ENCODE measurements around the gene FAM200B.
A peak's percentile ranks its signal among the peaks of the same experiment; 100 is the strongest.

The FAM200B gene

GRCh38 chr4:15677507-15677988 lies 4.1 kb upstream of the FAM200B start:
- peaks cover 9 to 27% of the 10 kb centered on the region in 2 donors for H3K4me1 ChIP-seq (ENCODE audit: control insufficient read depth in 1 of 2, insufficient read depth in 2 of 2, low read length in 2 of 2)
- no peaks in the 10 kb centered on the region for H3K27me3 ChIP-seq (ENCODE audit: control insufficient read depth in 1 of 2, insufficient read depth in 2 of 2, low read length in 2 of 2)
- no peak overlapping the region for H3K4me3 ChIP-seq (ENCODE audit: low read depth in 1 of 2, low read length in 2 of 2)
- no peaks in the 10 kb centered on the region for H3K36me3 ChIP-seq (ENCODE audit: control insufficient read depth in 1 of 2, insufficient read depth in 2 of 2, low read length in 2 of 2)
- no peak overlapping the region for H3K27ac ChIP-seq (ENCODE audit: low read depth, low read length)
- H3K9me3 ChIP-seq (ENCODE audit: control insufficient read depth in 1 of 2, low read length in 2 of 2): no peaks in the 10 kb centered on the region
- H3K9ac ChIP-seq (ENCODE audit: low read depth in 1 of 2, low read length in 2 of 2): no peak overlapping the region

GRCh38 chr4:15681067-15681371 lies 608 bp upstream of the FAM200B start:
- Histone ChIP-seq H3K27ac (ENCODE audit: low read depth, low read length) (peak overlapping the region; percentile 66), H3K9ac (ENCODE audit: low read depth in 1 of 2, low read length in 2 of 2) (peak overlapping the region; percentile 32 to 80), H3K9me3 (ENCODE audit: control insufficient read depth in 1 of 2, low read length in 2 of 2) (no peaks in the 10 kb centered on the region), H3K4me1 (ENCODE audit: control insufficient read depth in 1 of 2, insufficient read depth in 2 of 2, low read length in 2 of 2) (peaks cover 15 to 39% of the 10 kb centered on the region in 2 donors), H3K36me3 (ENCODE audit: control insufficient read depth in 1 of 2, insufficient read depth in 2 of 2, low read length in 2 of 2) (peaks cover 0 to 2% of the 10 kb centered on the region in 2 donors), H3K27me3 (ENCODE audit: control insufficient read depth in 1 of 2, insufficient read depth in 2 of 2, low read length in 2 of 2) (no peaks in the 10 kb centered on the region), H3K4me3 (ENCODE audit: low read depth in 1 of 2, low read length in 2 of 2) (peak overlapping the region; percentile 83 to 94)

GRCh38 chr4:15682242-15683142 lies 865 bp downstream of the FAM200B start:
- Histone ChIP-seq H3K9ac (ENCODE audit: low read depth in 1 of 2, low read length in 2 of 2) (peak overlapping the region; percentile 80 to 98), H3K27me3 (ENCODE audit: control insufficient read depth in 1 of 2, insufficient read depth in 2 of 2, low read length in 2 of 2) (no peaks in the 10 kb centered on the region), H3K9me3 (ENCODE audit: control insufficient read depth in 1 of 2, low read length in 2 of 2) (no peaks in the 10 kb centered on the region), H3K4me1 (ENCODE audit: control insufficient read depth in 1 of 2, insufficient read depth in 2 of 2, low read length in 2 of 2) (peaks cover 9 to 32% of the 10 kb centered on the region in 2 donors), H3K4me3 (ENCODE audit: low read depth in 1 of 2, low read length in 2 of 2) (peak overlapping the region; percentile 83 to 94), H3K27ac (ENCODE audit: low read depth, low read length) (peak overlapping the region; percentile 90), H3K36me3 (ENCODE audit: control insufficient read depth in 1 of 2, insufficient read depth in 2 of 2, low read length in 2 of 2) (peaks cover 6 to 14% of the 10 kb centered on the region in 2 donors)

GRCh38 chr4:15683143-15683495 lies 1.5 kb downstream of the FAM200B start:
- Histone ChIP-seq H3K9me3 (ENCODE audit: control insufficient read depth in 1 of 2, low read length in 2 of 2) (no peaks in the 10 kb centered on the region), H3K27ac (ENCODE audit: low read depth, low read length) (no peak overlapping the region), H3K4me3 (ENCODE audit: low read depth in 1 of 2, low read length in 2 of 2) (peak overlapping the region; percentile 83 to 94), H3K27me3 (ENCODE audit: control insufficient read depth in 1 of 2, insufficient read depth in 2 of 2, low read length in 2 of 2) (no peaks in the 10 kb centered on the region), H3K9ac (ENCODE audit: low read depth in 1 of 2, low read length in 2 of 2) (peak overlapping the region in 1 of 2 donors; percentile 98), H3K36me3 (ENCODE audit: control insufficient read depth in 1 of 2, insufficient read depth in 2 of 2, low read length in 2 of 2) (peaks cover 7 to 14% of the 10 kb centered on the region in 2 donors), H3K4me1 (ENCODE audit: control insufficient read depth in 1 of 2, insufficient read depth in 2 of 2, low read length in 2 of 2) (peaks cover 8 to 28% of the 10 kb centered on the region in 2 donors)

GRCh38 chr4:15684498-15684897 lies 2.9 kb downstream of the FAM200B start:
- Histone ChIP-seq H3K4me3 (ENCODE audit: low read depth in 1 of 2, low read length in 2 of 2) (no peak overlapping the region), H3K27me3 (ENCODE audit: control insufficient read depth in 1 of 2, insufficient read depth in 2 of 2, low read length in 2 of 2) (no peaks in the 10 kb centered on the region)

GRCh38 chr4:15688051-15688450 lies 6.4 kb downstream of the FAM200B start:
- Histone ChIP-seq H3K36me3 (ENCODE audit: control insufficient read depth in 1 of 2, insufficient read depth in 2 of 2, low read length in 2 of 2) (peaks cover 7 to 17% of the 10 kb centered on the region in 2 donors), H3K9me3 (ENCODE audit: control insufficient read depth in 1 of 2, low read length in 2 of 2) (no peaks in the 10 kb centered on the region), H3K9ac (ENCODE audit: low read depth in 1 of 2, low read length in 2 of 2) (no peak overlapping the region), H3K27ac (ENCODE audit: low read depth, low read length) (no peak overlapping the region), H3K4me1 (ENCODE audit: control insufficient read depth in 1 of 2, insufficient read depth in 2 of 2, low read length in 2 of 2) (peaks cover 1 to 9% of the 10 kb centered on the region in 2 donors), H3K4me3 (ENCODE audit: low read depth in 1 of 2, low read length in 2 of 2) (no peak overlapping the region), H3K27me3 (ENCODE audit: control insufficient read depth in 1 of 2, insufficient read depth in 2 of 2, low read length in 2 of 2) (no peaks in the 10 kb centered on the region)

More at GRCh38 chr4:15684498-15684897, 2.9 kb downstream of the FAM200B start:
- no peaks in the 10 kb centered on the region for H3K9me3 ChIP-seq (ENCODE audit: control insufficient read depth in 1 of 2, low read length in 2 of 2)
- no peak overlapping the region for H3K27ac ChIP-seq (ENCODE audit: low read depth, low read length)
- H3K36me3 ChIP-seq (ENCODE audit: control insufficient read depth in 1 of 2, insufficient read depth in 2 of 2, low read length in 2 of 2): peaks cover 7 to 17% of the 10 kb centered on the region in 2 donors
- no peak overlapping the region for H3K9ac ChIP-seq (ENCODE audit: low read depth in 1 of 2, low read length in 2 of 2)
- peaks cover 8 to 24% of the 10 kb centered on the region in 2 donors for H3K4me1 ChIP-seq (ENCODE audit: control insufficient read depth in 1 of 2, insufficient read depth in 2 of 2, low read length in 2 of 2)

- no peak overlapping the region for H3K27ac ChIP-seq (ENCODE audit: low read depth, low read length)
- H3K4me3 ChIP-seq (ENCODE audit: low read depth in 1 of 2, low read length in 2 of 2): no peak overlapping the region
- no peaks in the 10 kb centered on the region for H3K27me3 ChIP-seq (ENCODE audit: control insufficient read depth in 1 of 2, insufficient read depth in 2 of 2, low read length in 2 of 2)
- H3K9me3 ChIP-seq (ENCODE audit: control insufficient read depth in 1 of 2, low read length in 2 of 2): no peaks in the 10 kb centered on the region
- H3K9ac ChIP-seq (ENCODE audit: low read depth in 1 of 2, low read length in 2 of 2): no peak overlapping the region
- no peaks in the 10 kb centered on the region for H3K4me1 ChIP-seq (ENCODE audit: control insufficient read depth in 1 of 2, insufficient read depth in 2 of 2, low read length in 2 of 2)
- peaks cover 7 to 17% of the 10 kb centered on the region in 2 donors for H3K36me3 ChIP-seq (ENCODE audit: control insufficient read depth in 1 of 2, insufficient read depth in 2 of 2, low read length in 2 of 2)
Measured at GRCh38 chr4:15689540-15689939, 7.9 kb downstream of the FAM200B start.

GRCh38 chr4:15690020-15690809 lies 8.6 kb downstream of the FAM200B start:
- H3K36me3 ChIP-seq (ENCODE audit: control insufficient read depth in 1 of 2, insufficient read depth in 2 of 2, low read length in 2 of 2): peaks cover 7 to 17% of the 10 kb centered on the region in 2 donors
- H3K27ac ChIP-seq (ENCODE audit: low read depth, low read length): no peak overlapping the region
- no peaks in the 10 kb centered on the region for H3K4me1 ChIP-seq (ENCODE audit: control insufficient read depth in 1 of 2, insufficient read depth in 2 of 2, low read length in 2 of 2)
- H3K9ac ChIP-seq (ENCODE audit: low read depth in 1 of 2, low read length in 2 of 2): no peak overlapping the region
- no peaks in the 10 kb centered on the region for H3K27me3 ChIP-seq (ENCODE audit: control insufficient read depth in 1 of 2, insufficient read depth in 2 of 2, low read length in 2 of 2)
- H3K4me3 ChIP-seq (ENCODE audit: low read depth in 1 of 2, low read length in 2 of 2): no peak overlapping the region
- H3K9me3 ChIP-seq (ENCODE audit: control insufficient read depth in 1 of 2, low read length in 2 of 2): no peaks in the 10 kb centered on the region

- Histone ChIP-seq H3K36me3 (ENCODE audit: control insufficient read depth in 1 of 2, insufficient read depth in 2 of 2, low read length in 2 of 2) (peaks cover 7 to 9% of the 10 kb centered on the region in 2 donors), H3K27me3 (ENCODE audit: control insufficient read depth in 1 of 2, insufficient read depth in 2 of 2, low read length in 2 of 2) (no peaks in the 10 kb centered on the region), H3K4me1 (ENCODE audit: control insufficient read depth in 1 of 2, insufficient read depth in 2 of 2, low read length in 2 of 2) (no peaks in the 10 kb centered on the region), H3K9ac (ENCODE audit: low read depth in 1 of 2, low read length in 2 of 2) (no peak overlapping the region), H3K4me3 (ENCODE audit: low read depth in 1 of 2, low read length in 2 of 2) (no peak overlapping the region), H3K9me3 (ENCODE audit: control insufficient read depth in 1 of 2, low read length in 2 of 2) (no peaks in the 10 kb centered on the region), H3K27ac (ENCODE audit: low read depth, low read length) (no peak overlapping the region)
Measured at GRCh38 chr4:15691346-15692135, 9.9 kb downstream of the FAM200B start.
